ENCODE results near the gene ABHD12. TPM values are rescaled to one million over a fixed set of nuclear protein-coding genes. Genes with fewer than 3 reads are reported as not detected.

The ABHD12 gene
- total RNA-seq, 1 donor from 2014 or later: 51.3 TPM

- Mint-ChIP-seq H3K36me3 (ENCODE audit: insufficient read depth) (peaks cover 11% of the 10 kb centered on the region), H3K4me3 (ENCODE audit: low read depth) (no peak overlapping the region), H3K9me3 (ENCODE audit: low read depth) (no peaks in the 10 kb centered on the region), H3K27ac (no peak overlapping the region), H3K4me1 (ENCODE audit: low read depth) (no peaks in the 10 kb centered on the region), H3K27me3 (no peaks in the 10 kb centered on the region)
- no peak for TF ChIP-seq CTCF (IDR thresholded peaks at IDR 0.05; ENCODE audit: unreplicated experiment)
- DNase-seq (ENCODE audit: low spot score, unreplicated experiment): no peak
Observed at GRCh38 chr20:25421102-25421501, 30.5 kb upstream of the ABHD12 start.

- Mint-ChIP-seq H3K27ac (no peak overlapping the region), H3K4me1 (ENCODE audit: low read depth) (no peaks in the 10 kb centered on the region), H3K27me3 (no peaks in the 10 kb centered on the region), H3K4me3 (ENCODE audit: low read depth) (no peak overlapping the region), H3K36me3 (ENCODE audit: insufficient read depth) (peaks cover 6% of the 10 kb centered on the region), H3K9me3 (ENCODE audit: low read depth) (no peaks in the 10 kb centered on the region)
- no peak for DNase-seq (ENCODE audit: low spot score, unreplicated experiment)
- no peak for TF ChIP-seq CTCF (IDR thresholded peaks at IDR 0.05; ENCODE audit: unreplicated experiment)
Observed at GRCh38 chr20:25418776-25419175, 28.1 kb upstream of the ABHD12 start.

- Mint-ChIP-seq H3K4me3 (ENCODE audit: low read depth) (peak overlapping the region; percentile 2), H3K27ac (peak overlapping the region; percentile 58), H3K27me3 (no peaks in the 10 kb centered on the region), H3K36me3 (ENCODE audit: insufficient read depth) (peaks cover 1% of the 10 kb centered on the region), H3K4me1 (ENCODE audit: low read depth) (peaks cover 14% of the 10 kb centered on the region), H3K9me3 (ENCODE audit: low read depth) (peaks cover 7% of the 10 kb centered on the region)
- TF ChIP-seq CTCF (IDR thresholded peaks at IDR 0.05; ENCODE audit: unreplicated experiment): no peak
- no peak for DNase-seq (ENCODE audit: low spot score, unreplicated experiment)
Observed at GRCh38 chr20:25408890-25409289, 18.3 kb upstream of the ABHD12 start.

GRCh38 chr20:25408170-25408547, 17.5 kb upstream of the ABHD12 start:
- Mint-ChIP-seq H3K9me3 (ENCODE audit: low read depth) (peaks cover 13% of the 10 kb centered on the region), H3K27ac (peak overlapping the region; percentile 98), H3K4me3 (ENCODE audit: low read depth) (peak overlapping the region; percentile 83), H3K4me1 (ENCODE audit: low read depth) (peaks cover 14% of the 10 kb centered on the region), H3K27me3 (no peaks in the 10 kb centered on the region), H3K36me3 (ENCODE audit: insufficient read depth) (no peaks in the 10 kb centered on the region)
- DNase-seq (ENCODE audit: low spot score, unreplicated experiment): no peak
- TF ChIP-seq CTCF (IDR thresholded peaks at IDR 0.05; ENCODE audit: unreplicated experiment): no peak

- H3K27ac Mint-ChIP-seq: peak within 1 kb of the TSS; percentile 98
- peaks cover 14% of the 10 kb centered on the region for H3K4me1 Mint-ChIP-seq (ENCODE audit: low read depth)
- peak within 1 kb of the TSS; percentile 83 for H3K4me3 Mint-ChIP-seq (ENCODE audit: low read depth)
- peaks cover 1% of the 10 kb centered on the region for H3K36me3 Mint-ChIP-seq (ENCODE audit: insufficient read depth)
- DNase-seq (ENCODE audit: low spot score, unreplicated experiment): peak; percentile 91
- H3K27me3 Mint-ChIP-seq: no peaks in the 10 kb centered on the region
- H3K9me3 Mint-ChIP-seq (ENCODE audit: low read depth): peaks cover 16% of the 10 kb centered on the region
- TF ChIP-seq CTCF (IDR thresholded peaks at IDR 0.05; ENCODE audit: unreplicated experiment): no peak
Observed at GRCh38 chr20:25407311-25408169, 16.9 kb upstream of the ABHD12 start, which contains the start of gene GINS1. Gene GINS1 (plus strand): TSS chr20:25407673. CDS start chr20:25407821, 148 bp downstream.
